ENCODE results near the gene ZNRF3.

The ZNRF3 gene

DNA sequence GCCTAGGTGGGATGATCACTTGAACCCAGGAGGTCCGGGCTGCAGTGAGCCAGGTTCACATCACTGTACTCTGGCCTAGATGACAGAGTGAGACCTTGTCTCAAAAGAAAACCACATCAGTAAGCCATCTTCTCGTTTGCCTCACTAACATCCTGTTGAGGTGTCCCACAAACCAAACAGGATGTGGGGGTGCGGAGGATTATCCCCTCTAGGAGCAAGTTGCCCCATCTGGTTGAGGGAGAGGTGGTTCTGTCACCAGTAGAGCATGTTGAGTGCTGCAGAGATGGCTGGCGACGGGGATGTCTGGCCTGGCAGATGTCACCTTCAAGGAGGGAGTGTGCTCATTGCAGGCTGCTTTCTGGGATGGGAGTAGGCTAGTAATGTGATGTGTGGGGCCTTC, 72.4 kb downstream of the ZNRF3 start (continued):
- TF ChIP-seq, protein P1, sequence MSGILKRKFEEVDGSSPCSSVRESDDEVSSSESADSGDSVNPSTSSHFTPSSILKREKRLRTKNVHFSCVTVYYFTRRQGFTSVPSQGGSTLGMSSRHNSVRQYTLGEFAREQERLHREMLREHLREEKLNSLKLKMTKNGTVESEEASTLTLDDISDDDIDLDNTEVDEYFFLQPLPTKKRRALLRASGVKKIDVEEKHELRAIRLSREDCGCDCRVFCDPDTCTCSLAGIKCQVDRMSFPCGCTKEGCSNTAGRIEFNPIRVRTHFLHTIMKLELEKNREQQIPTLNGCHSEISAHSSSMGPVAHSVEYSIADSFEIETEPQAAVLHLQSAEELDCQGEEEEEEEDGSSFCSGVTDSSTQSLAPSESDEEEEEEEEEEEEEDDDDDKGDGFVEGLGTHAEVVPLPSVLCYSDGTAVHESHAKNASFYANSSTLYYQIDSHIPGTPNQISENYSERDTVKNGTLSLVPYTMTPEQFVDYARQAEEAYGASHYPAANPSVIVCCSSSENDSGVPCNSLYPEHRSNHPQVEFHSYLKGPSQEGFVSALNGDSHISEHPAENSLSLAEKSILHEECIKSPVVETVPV (CRISPR knock-in tag; IDR thresholded peaks at IDR 0.05), result no peak
- TF ChIP-seq ESRRG (CRISPR knock-in tag; IDR thresholded peaks at IDR 0.05) (no peak), BACH2 (CRISPR knock-in tag; IDR thresholded peaks at IDR 0.05; ENCODE audit: borderline replicate concordance) (no peak), ZFP30 (CRISPR knock-in tag; IDR thresholded peaks at IDR 0.05) (no peak), TOX (CRISPR knock-in tag; IDR thresholded peaks at IDR 0.05; ENCODE audit: borderline replicate concordance) (no peak), CSDC2 (CRISPR knock-in tag; IDR thresholded peaks at IDR 0.05) (no peak), RARB (CRISPR knock-in tag; IDR thresholded peaks at IDR 0.05) (no peak)

DNA sequence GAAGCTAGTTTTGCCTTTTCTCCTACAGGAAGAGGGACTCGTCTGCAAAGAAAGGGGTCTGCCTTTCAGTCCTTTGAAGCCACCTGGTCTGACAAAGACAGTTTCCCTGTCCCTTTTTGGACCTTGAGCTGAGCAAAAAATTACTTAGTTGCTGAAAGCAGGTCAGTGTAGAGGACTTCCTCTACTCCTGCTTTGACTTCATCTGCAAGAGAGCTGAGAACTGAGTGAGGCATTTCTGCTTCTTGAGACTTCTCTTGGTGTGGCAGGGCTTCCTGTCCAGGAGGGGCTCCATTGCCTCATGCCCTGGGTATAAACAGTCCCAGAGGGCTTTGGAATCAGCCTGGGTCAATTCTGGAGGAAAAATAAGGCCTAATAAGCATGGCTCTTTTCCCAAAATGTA, 73.1 kb downstream of the ZNRF3 start:
- TF ChIP-seq ZC3H10 (CRISPR knock-in tag; IDR thresholded peaks at IDR 0.05) (no peak), TOX (CRISPR knock-in tag; IDR thresholded peaks at IDR 0.05; ENCODE audit: borderline replicate concordance) (no peak), ZFP3 (CRISPR knock-in tag; IDR thresholded peaks at IDR 0.05) (no peak), RARB (CRISPR knock-in tag; IDR thresholded peaks at IDR 0.05) (no peak)
- TF ChIP-seq, protein P2, sequence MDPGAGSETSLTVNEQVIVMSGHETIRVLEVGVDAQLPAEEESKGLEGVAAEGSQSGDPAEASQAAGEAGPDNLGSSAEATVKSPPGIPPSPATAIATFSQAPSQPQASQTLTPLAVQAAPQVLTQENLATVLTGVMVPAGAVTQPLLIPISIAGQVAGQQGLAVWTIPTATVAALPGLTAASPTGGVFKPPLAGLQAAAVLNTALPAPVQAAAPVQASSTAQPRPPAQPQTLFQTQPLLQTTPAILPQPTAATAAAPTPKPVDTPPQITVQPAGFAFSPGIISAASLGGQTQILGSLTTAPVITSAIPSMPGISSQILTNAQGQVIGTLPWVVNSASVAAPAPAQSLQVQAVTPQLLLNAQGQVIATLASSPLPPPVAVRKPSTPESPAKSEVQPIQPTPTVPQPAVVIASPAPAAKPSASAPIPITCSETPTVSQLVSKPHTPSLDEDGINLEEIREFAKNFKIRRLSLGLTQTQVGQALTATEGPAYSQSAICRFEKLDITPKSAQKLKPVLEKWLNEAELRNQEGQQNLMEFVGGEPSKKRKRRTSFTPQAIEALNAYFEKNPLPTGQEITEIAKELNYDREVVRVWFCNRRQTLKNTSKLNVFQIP (CRISPR knock-in tag; IDR thresholded peaks at IDR 0.05; ENCODE audit: borderline replicate concordance, low read depth), result no peak
- TF ChIP-seq, protein P3, sequence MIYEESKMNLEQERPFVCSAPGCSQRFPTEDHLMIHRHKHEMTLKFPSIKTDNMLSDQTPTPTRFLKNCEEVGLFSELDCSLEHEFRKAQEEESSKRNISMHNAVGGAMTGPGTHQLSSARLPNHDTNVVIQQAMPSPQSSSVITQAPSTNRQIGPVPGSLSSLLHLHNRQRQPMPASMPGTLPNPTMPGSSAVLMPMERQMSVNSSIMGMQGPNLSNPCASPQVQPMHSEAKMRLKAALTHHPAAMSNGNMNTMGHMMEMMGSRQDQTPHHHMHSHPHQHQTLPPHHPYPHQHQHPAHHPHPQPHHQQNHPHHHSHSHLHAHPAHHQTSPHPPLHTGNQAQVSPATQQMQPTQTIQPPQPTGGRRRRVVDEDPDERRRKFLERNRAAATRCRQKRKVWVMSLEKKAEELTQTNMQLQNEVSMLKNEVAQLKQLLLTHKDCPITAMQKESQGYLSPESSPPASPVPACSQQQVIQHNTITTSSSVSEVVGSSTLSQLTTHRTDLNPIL (CRISPR knock-in tag; IDR thresholded peaks at IDR 0.05; ENCODE audit: low read depth), result no peak
- TF ChIP-seq, protein P4, sequence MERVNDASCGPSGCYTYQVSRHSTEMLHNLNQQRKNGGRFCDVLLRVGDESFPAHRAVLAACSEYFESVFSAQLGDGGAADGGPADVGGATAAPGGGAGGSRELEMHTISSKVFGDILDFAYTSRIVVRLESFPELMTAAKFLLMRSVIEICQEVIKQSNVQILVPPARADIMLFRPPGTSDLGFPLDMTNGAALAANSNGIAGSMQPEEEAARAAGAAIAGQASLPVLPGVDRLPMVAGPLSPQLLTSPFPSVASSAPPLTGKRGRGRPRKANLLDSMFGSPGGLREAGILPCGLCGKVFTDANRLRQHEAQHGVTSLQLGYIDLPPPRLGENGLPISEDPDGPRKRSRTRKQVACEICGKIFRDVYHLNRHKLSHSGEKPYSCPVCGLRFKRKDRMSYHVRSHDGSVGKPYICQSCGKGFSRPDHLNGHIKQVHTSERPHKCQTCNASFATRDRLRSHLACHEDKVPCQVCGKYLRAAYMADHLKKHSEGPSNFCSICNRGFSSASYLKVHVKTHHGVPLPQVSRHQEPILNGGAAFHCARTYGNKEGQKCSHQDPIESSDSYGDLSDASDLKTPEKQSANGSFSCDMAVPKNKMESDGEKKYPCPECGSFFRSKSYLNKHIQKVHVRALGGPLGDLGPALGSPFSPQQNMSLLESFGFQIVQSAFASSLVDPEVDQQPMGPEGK (CRISPR knock-in tag; IDR thresholded peaks at IDR 0.05; ENCODE audit: borderline replicate concordance), result no peak

DNA sequence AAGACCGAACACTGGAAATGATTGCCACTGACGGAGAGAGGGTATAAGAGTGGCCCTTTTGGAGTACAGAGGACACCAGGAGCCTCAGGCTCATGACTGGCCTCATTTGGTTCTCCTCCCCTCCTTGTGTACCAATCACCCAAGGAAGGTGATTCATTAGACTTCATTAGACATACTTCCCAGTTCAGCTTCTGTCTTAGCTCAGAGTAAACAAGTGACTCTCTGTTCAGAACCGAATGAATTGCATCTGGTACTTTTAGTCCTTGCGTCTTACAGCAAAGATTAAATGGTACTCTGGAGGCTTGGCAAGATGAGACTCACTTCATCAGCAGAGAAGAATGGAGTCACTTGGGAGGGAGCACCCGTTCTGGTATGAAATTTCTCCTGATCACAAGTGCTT, 75.2 kb downstream of the ZNRF3 start:
- no peak for ATAC-seq
- no peak for TF ChIP-seq ZNF70 (CRISPR knock-in tag; IDR thresholded peaks at IDR 0.05)
- TF ChIP-seq GLIS3 (CRISPR knock-in tag; IDR thresholded peaks at IDR 0.05), result no peak
- TF ChIP-seq OSR1 (CRISPR knock-in tag; IDR thresholded peaks at IDR 0.05), result no peak
- TF ChIP-seq SNAI2 (CRISPR knock-in tag; IDR thresholded peaks at IDR 0.05), result no peak
- no peak for TF ChIP-seq RARB (CRISPR knock-in tag; IDR thresholded peaks at IDR 0.05)
- no peak for TF ChIP-seq ZFP3 (CRISPR knock-in tag; IDR thresholded peaks at IDR 0.05)
- TF ChIP-seq, protein P4 (CRISPR knock-in tag; IDR thresholded peaks at IDR 0.05; ENCODE audit: borderline replicate concordance), result no peak
- TF ChIP-seq ZNF565 (CRISPR knock-in tag; conservative IDR thresholded peaks at IDR 0.05; ENCODE audit: low read depth), result no peak
- TF ChIP-seq, protein P5, sequence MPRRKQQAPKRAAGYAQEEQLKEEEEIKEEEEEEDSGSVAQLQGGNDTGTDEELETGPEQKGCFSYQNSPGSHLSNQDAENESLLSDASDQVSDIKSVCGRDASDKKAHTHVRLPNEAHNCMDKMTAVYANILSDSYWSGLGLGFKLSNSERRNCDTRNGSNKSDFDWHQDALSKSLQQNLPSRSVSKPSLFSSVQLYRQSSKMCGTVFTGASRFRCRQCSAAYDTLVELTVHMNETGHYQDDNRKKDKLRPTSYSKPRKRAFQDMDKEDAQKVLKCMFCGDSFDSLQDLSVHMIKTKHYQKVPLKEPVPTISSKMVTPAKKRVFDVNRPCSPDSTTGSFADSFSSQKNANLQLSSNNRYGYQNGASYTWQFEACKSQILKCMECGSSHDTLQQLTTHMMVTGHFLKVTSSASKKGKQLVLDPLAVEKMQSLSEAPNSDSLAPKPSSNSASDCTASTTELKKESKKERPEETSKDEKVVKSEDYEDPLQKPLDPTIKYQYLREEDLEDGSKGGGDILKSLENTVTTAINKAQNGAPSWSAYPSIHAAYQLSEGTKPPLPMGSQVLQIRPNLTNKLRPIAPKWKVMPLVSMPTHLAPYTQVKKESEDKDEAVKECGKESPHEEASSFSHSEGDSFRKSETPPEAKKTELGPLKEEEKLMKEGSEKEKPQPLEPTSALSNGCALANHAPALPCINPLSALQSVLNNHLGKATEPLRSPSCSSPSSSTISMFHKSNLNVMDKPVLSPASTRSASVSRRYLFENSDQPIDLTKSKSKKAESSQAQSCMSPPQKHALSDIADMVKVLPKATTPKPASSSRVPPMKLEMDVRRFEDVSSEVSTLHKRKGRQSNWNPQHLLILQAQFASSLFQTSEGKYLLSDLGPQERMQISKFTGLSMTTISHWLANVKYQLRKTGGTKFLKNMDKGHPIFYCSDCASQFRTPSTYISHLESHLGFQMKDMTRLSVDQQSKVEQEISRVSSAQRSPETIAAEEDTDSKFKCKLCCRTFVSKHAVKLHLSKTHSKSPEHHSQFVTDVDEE (CRISPR knock-in tag; IDR thresholded peaks at IDR 0.05), result no peak
- no peak for TF ChIP-seq PPARA (CRISPR knock-in tag; IDR thresholded peaks at IDR 0.05; ENCODE audit: borderline replicate concordance)
- TF ChIP-seq ZC3H10 (CRISPR knock-in tag; IDR thresholded peaks at IDR 0.05), result no peak
- TF ChIP-seq TOX (CRISPR knock-in tag; IDR thresholded peaks at IDR 0.05; ENCODE audit: borderline replicate concordance), result no peak
- no peak for TF ChIP-seq ESRRG (CRISPR knock-in tag; IDR thresholded peaks at IDR 0.05)
- no peak for TF ChIP-seq ISL1 (CRISPR knock-in tag; IDR thresholded peaks at IDR 0.05)
- TF ChIP-seq, protein P1 (CRISPR knock-in tag; IDR thresholded peaks at IDR 0.05), result no peak
- TF ChIP-seq CSDC2 (CRISPR knock-in tag; IDR thresholded peaks at IDR 0.05), result no peak
- TF ChIP-seq BACH2 (CRISPR knock-in tag; IDR thresholded peaks at IDR 0.05; ENCODE audit: borderline replicate concordance), result no peak

More for the DNA sequence above, 73.1 kb downstream of the ZNRF3 start:
- no peak for ATAC-seq

Data from SK-N-SH treated with all-trans-retinoic acid at 6 μM for 48 hours (cell line).